ENCODE measurements around the gene PERP.
"Not testable (repeated sequence)": the region's sequence is repeated elsewhere in the genome, so short reads cannot be mapped to it uniquely, and the experiment has no call there.

DNA sequence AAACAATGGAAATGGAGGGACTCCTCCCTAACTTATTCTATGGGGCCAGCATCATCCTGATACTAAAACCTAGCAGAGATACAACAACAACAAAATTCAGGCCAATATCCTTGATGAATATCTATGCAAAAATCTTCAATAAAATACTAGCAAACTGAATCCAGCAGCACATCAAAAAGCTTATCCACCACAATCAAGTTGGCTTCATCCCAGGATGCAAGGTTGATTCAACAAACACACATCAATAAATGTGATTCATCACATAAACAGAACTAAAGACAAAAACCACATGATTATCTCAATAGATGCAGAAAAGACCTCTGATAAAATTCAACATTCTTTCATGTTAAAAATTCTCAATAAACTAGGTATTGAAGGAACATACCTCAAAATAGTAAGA lies 27.7 kb downstream of the PERP start:
- TF ChIP-seq, protein P1, sequence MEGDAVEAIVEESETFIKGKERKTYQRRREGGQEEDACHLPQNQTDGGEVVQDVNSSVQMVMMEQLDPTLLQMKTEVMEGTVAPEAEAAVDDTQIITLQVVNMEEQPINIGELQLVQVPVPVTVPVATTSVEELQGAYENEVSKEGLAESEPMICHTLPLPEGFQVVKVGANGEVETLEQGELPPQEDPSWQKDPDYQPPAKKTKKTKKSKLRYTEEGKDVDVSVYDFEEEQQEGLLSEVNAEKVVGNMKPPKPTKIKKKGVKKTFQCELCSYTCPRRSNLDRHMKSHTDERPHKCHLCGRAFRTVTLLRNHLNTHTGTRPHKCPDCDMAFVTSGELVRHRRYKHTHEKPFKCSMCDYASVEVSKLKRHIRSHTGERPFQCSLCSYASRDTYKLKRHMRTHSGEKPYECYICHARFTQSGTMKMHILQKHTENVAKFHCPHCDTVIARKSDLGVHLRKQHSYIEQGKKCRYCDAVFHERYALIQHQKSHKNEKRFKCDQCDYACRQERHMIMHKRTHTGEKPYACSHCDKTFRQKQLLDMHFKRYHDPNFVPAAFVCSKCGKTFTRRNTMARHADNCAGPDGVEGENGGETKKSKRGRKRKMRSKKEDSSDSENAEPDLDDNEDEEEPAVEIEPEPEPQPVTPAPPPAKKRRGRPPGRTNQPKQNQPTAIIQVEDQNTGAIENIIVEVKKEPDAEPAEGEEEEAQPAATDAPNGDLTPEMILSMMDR (IDR thresholded peaks at IDR 0.05) = not testable (repeated sequence)
- not testable (repeated sequence) for TF ChIP-seq CBX8 (IDR thresholded peaks at IDR 0.05); RFX5 (IDR thresholded peaks at IDR 0.05); POLR2AphosphoS2 (conservative IDR thresholded peaks at IDR 0.05; ENCODE audit: low read length); JUN (IDR thresholded peaks at IDR 0.05)

All from A549 (cell line).